Measurements from ENCODE around the gene HCRTR1.

The HCRTR1 gene

GRCh38 chr1:31650161-31651088 lies 32.9 kb downstream of the HCRTR1 start:
- DNase-seq = no peak

GRCh38 chr1:31651089-31651420 lies 33.6 kb downstream of the HCRTR1 start:
- DNase-seq = no peak

GRCh38 chr1:31651766-31652165 lies 34.3 kb downstream of the HCRTR1 start:
- no peak for DNase-seq

- no peak for DNase-seq
Measured at GRCh38 chr1:31652891-31653499, 35.5 kb downstream of the HCRTR1 start.

- DNase-seq = no peak
Measured at GRCh38 chr1:31653717-31654473, 36.4 kb downstream of the HCRTR1 start.

- no peak for DNase-seq
Measured at GRCh38 chr1:31654474-31654776, 36.9 kb downstream of the HCRTR1 start.

- no peak for DNase-seq
Measured at GRCh38 chr1:31655104-31655503, 37.6 kb downstream of the HCRTR1 start.

- DNase-seq = no peak
Measured at GRCh38 chr1:31655756-31656155, 38.3 kb downstream of the HCRTR1 start.

- no peak for DNase-seq
Measured at GRCh38 chr1:31657020-31657804, 39.7 kb downstream of the HCRTR1 start.

GRCh38 chr1:31657972-31658510 lies 40.6 kb downstream of the HCRTR1 start:
- DNase-seq = no peak

- DNase-seq = peak; percentile 30
Measured at GRCh38 chr1:31658721-31659120, 41.2 kb downstream of the HCRTR1 start.

GRCh38 chr1:31659889-31660288 lies 42.4 kb downstream of the HCRTR1 start:
- DNase-seq = no peak

- no peak for DNase-seq
Measured at GRCh38 chr1:31660871-31661455, 43.5 kb downstream of the HCRTR1 start.

GRCh38 chr1:31661856-31662255 lies 44.4 kb downstream of the HCRTR1 start:
- DNase-seq = no peak

GRCh38 chr1:31662463-31662862 lies 45.0 kb downstream of the HCRTR1 start:
- no peak for DNase-seq

GRCh38 chr1:31663622-31664452 lies 46.3 kb downstream of the HCRTR1 start:
- DNase-seq = peak; percentile 45

GRCh38 chr1:31664528-31664927 lies 47.0 kb downstream of the HCRTR1 start:
- DNase-seq = no peak

- DNase-seq = no peak
Measured at GRCh38 chr1:31665234-31665878, 47.9 kb downstream of the HCRTR1 start.

- peak; percentile 54 for DNase-seq
Measured at GRCh38 chr1:31666263-31666963, 48.9 kb downstream of the HCRTR1 start.

Measured in fibroblast of skin of back (primary cell).